ENCODE data around the gene SCYGR8. TPM values are rescaled to one million over a fixed set of nuclear protein-coding genes. Genes with fewer than 3 reads are reported as not detected.
"Not testable (repeated sequence)": the region's sequence is repeated elsewhere in the genome, so short reads cannot be mapped to it uniquely, and the experiment has no call there.

SCYGR8 gene
- total RNA-seq, 2 experiments from 2014 or later = not detected

DNA sequence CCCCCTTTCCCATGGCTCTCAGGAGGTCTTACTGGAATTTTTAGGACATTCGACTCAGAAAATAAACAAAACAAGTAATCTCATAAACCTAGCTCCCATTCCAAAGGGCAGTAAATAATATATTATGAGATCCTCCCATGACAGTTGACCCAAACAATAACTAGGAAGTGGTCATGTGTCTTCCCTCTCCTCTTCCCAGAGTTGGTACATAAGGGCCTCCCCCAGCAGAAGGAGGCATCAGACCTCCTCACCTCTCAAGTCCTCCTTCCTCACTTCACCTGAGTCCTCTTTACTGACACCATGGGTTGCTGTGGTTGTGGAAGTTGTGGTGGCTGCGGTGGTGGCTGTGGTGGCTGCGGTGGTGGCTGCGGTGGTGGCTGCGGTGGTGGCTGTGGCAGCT, 17.7 kb upstream of the SCYGR8 start, which contains the start of gene SCYGR7:
Gene SCYGR7, plus strand, starts transcription at position 301 of the 400 bp plus-strand sequence. Its CDS starts 0 bp downstream, at position 301.
- no peak within 1 kb of the TSS for H3K27ac ChIP-seq (ENCODE audit: low read depth, low read length, poor library complexity, severe bottlenecking)
- no peak within 1 kb of the TSS for H3K4me3 ChIP-seq (ENCODE audit: low read depth, low read length, poor library complexity, severe bottlenecking)
- no peaks in the 10 kb centered on the region for H3K36me3 ChIP-seq (ENCODE audit: insufficient read depth, low read length)
- no peak for DNase-seq (ENCODE audit: low spot score)
- H3K9me2 ChIP-seq (ENCODE audit: insufficient read depth, low read length) = no peaks in the 10 kb centered on the region
- no peak within 1 kb of the TSS for H2AFZ ChIP-seq (ENCODE audit: low read length)
- no peaks in the 10 kb centered on the region for H4K20me1 ChIP-seq (ENCODE audit: insufficient read depth, low read length)
- H3K9me3 ChIP-seq (ENCODE audit: low read length) = no peaks in the 10 kb centered on the region
- intact Hi-C loops (cut with micrococcal nuclease; ENCODE audit: unreplicated experiment) = no loop called here
- POLR2A ChIA-PET = no interaction called here
- H3K79me2 ChIP-seq (ENCODE audit: insufficient read depth, low read depth, low read length) = no peaks in the 10 kb centered on the region
- no TSS peak for BruUV-seq (replicated peaks)
- no peak within 1 kb of the TSS for H3K4me2 ChIP-seq (ENCODE audit: low read length)
- TF ChIP-seq, protein P1, sequence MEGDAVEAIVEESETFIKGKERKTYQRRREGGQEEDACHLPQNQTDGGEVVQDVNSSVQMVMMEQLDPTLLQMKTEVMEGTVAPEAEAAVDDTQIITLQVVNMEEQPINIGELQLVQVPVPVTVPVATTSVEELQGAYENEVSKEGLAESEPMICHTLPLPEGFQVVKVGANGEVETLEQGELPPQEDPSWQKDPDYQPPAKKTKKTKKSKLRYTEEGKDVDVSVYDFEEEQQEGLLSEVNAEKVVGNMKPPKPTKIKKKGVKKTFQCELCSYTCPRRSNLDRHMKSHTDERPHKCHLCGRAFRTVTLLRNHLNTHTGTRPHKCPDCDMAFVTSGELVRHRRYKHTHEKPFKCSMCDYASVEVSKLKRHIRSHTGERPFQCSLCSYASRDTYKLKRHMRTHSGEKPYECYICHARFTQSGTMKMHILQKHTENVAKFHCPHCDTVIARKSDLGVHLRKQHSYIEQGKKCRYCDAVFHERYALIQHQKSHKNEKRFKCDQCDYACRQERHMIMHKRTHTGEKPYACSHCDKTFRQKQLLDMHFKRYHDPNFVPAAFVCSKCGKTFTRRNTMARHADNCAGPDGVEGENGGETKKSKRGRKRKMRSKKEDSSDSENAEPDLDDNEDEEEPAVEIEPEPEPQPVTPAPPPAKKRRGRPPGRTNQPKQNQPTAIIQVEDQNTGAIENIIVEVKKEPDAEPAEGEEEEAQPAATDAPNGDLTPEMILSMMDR (conservative IDR thresholded peaks at IDR 0.05; ENCODE audit: low read length) = no peak
- TF ChIP-seq EZH2phosphoT487 (IDR thresholded peaks at IDR 0.05; ENCODE audit: borderline replicate concordance, low read depth, low read length) = no peak
- CTCF ChIA-PET (ENCODE audit: unreplicated experiment) = no interaction called here
- H3K4me1 ChIP-seq (ENCODE audit: insufficient read depth, low read length, poor library complexity, severe bottlenecking) = no peaks in the 10 kb centered on the region

DNA sequence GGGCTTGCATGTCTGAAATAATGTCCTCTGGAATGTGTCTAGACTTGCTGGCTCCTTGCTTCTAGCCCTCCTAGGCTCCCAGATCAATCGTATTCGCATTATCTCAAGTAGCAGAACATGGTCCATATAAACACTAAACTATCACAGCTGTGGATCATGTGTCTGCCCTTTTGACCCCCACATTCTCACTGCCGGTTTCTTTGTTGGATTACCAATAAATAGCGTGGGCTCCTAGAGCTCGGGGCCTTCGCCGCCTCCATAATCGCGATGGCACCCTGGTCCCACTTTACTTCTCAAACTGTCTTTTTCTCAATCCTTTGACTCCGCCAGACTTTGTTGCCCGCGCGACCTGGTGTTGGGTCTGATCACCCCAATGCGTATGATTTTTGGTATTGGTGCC, 6.3 kb upstream of the SCYGR8 start:
- Histone ChIP-seq H3K27ac (ENCODE audit: low read depth, low read length, poor library complexity, severe bottlenecking) (no peak overlapping the region), H3K9me2 (ENCODE audit: insufficient read depth, low read length) (no peaks in the 10 kb centered on the region), H2AFZ (ENCODE audit: low read length) (no peak overlapping the region), H3K9me3 (ENCODE audit: low read length) (no peaks in the 10 kb centered on the region), H3K4me3 (ENCODE audit: low read depth, low read length, poor library complexity, severe bottlenecking) (no peak overlapping the region), H3K36me3 (ENCODE audit: insufficient read depth, low read length) (no peaks in the 10 kb centered on the region), H3K4me1 (ENCODE audit: insufficient read depth, low read length, poor library complexity, severe bottlenecking) (no peaks in the 10 kb centered on the region), H3K4me2 (ENCODE audit: low read length) (no peak overlapping the region), H3K79me2 (ENCODE audit: insufficient read depth, low read depth, low read length) (no peaks in the 10 kb centered on the region), H4K20me1 (ENCODE audit: insufficient read depth, low read length) (no peaks in the 10 kb centered on the region)
- ChIA-PET POLR2A (interaction anchor here (0.6 to 1.0 kb wide), 2 partner anchors 22 to 324 kb away, joined by 4 to 5 read pairs; no protein-coding TSS in a partner anchor), CTCF (ENCODE audit: unreplicated experiment) (no interaction called here)
- DNase-seq (ENCODE audit: low spot score) = no peak
- intact Hi-C loops (cut with micrococcal nuclease; ENCODE audit: unreplicated experiment) = no loop called here
- no TSS peak for BruUV-seq (replicated peaks)
- no peak for TF ChIP-seq EZH2phosphoT487 (IDR thresholded peaks at IDR 0.05; ENCODE audit: borderline replicate concordance, low read depth, low read length)
- TF ChIP-seq, protein P1 (conservative IDR thresholded peaks at IDR 0.05; ENCODE audit: low read length) = no peak

DNA sequence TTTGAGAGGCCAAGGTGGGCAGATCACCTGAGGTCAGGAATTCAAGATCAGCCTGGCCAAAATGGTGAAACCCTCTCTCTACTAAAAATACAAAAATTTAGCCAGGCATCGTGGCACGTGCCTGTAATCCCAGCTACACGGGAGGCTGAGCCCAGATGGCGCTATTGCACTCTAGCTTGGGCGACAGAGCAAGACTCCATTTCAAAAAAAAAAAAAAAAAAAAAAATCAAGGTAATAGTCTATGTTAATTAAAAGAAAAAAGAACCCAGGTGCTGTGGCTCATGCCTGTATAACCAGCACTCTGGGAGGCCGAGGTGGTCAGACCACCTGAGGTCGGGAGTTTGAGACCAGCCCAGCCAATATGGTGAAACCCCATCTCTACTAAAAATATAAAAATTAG, 5.0 kb upstream of the SCYGR8 start:
- H3K4me2 ChIP-seq (ENCODE audit: low read length); H3K4me1 ChIP-seq (ENCODE audit: insufficient read depth, low read length, poor library complexity, severe bottlenecking); H2AFZ ChIP-seq (ENCODE audit: low read length); CTCF ChIA-PET (ENCODE audit: unreplicated experiment); H3K27ac ChIP-seq (ENCODE audit: low read depth, low read length, poor library complexity, severe bottlenecking); H3K9me3 ChIP-seq (ENCODE audit: low read length); intact Hi-C loops (cut with micrococcal nuclease; ENCODE audit: unreplicated experiment); H4K20me1 ChIP-seq (ENCODE audit: insufficient read depth, low read length); BruUV-seq (replicated peaks); H3K9me2 ChIP-seq (ENCODE audit: insufficient read depth, low read length); H3K79me2 ChIP-seq (ENCODE audit: insufficient read depth, low read depth, low read length); H3K4me3 ChIP-seq (ENCODE audit: low read depth, low read length, poor library complexity, severe bottlenecking); DNase-seq (ENCODE audit: low spot score); H3K36me3 ChIP-seq (ENCODE audit: insufficient read depth, low read length): not testable (repeated sequence)
- POLR2A ChIA-PET = interaction anchor here (0.6 to 0.7 kb wide), 2 partner anchors 220 to 624 kb away, joined by 3 to 9 read pairs; no protein-coding TSS in a partner anchor
- TF ChIP-seq, protein P1 (conservative IDR thresholded peaks at IDR 0.05; ENCODE audit: low read length) = peak; percentile 37; the same call in 1 of the 2 replicates

Measured in OCI-LY7 (cell line).